Measurements from ENCODE around the gene SMG5.

SMG5 gene

GRCh38 chr1:156214024-156214748 is 68.4 kb downstream of the SMG5 start:
- DNase-seq (ENCODE audit: low spot score), result no peak

GRCh38 chr1:156213644-156213966 is 69.0 kb downstream of the SMG5 start:
- no peak for DNase-seq (ENCODE audit: low spot score)

GRCh38 chr1:156212833-156213643 is 69.6 kb downstream of the SMG5 start, which contains the start of gene PMF1:
PMF1 (plus strand) TSS chr1:156213007; CDS start chr1:156213016, 9 bp downstream.
- DNase-seq (ENCODE audit: low spot score), result peak; percentile 98

- DNase-seq (ENCODE audit: low spot score), result no peak
These were observed 70.5 kb downstream of the SMG5 start for GRCh38 chr1:156212130-156212529.

GRCh38 chr1:156211243-156211642 is 71.4 kb downstream of the SMG5 start:
- no peak for DNase-seq (ENCODE audit: low spot score)

GRCh38 chr1:156204686-156205085 is 77.9 kb downstream of the SMG5 start:
- no peak for DNase-seq (ENCODE audit: low spot score)

GRCh38 chr1:156203331-156203730 is 79.3 kb downstream of the SMG5 start:
- no peak for DNase-seq (ENCODE audit: low spot score)

GRCh38 chr1:156200044-156200443 is 82.6 kb downstream of the SMG5 start:
- no peak for DNase-seq (ENCODE audit: low spot score)
